NCI-H526 (cell line): ENCODE measurements around the gene KATNAL1.

ENCODE experiments used
- DNase-seq, 2 experiments: peaks; one replicate each; lab custom pipeline; 2025; lab: John Stamatoyannopoulos, UW

Gene KATNAL1

GRCh38 chr13:30332456-30333143 lies 25.2 kb upstream of the KATNAL1 start:
- DNase-seq, result peak; percentile 81 to 82

GRCh38 chr13:30331331-30331771 lies 24.0 kb upstream of the KATNAL1 start:
- DNase-seq, result no peak

- no peak for DNase-seq
Observed at GRCh38 chr13:30329009-30329585, 21.7 kb upstream of the KATNAL1 start.

- DNase-seq, result no peak
Observed at GRCh38 chr13:30325668-30326067, 18.3 kb upstream of the KATNAL1 start.

GRCh38 chr13:30323524-30323923 lies 16.2 kb upstream of the KATNAL1 start:
- DNase-seq, result no peak

- no peak for DNase-seq
Observed at GRCh38 chr13:30322428-30322827, 15.1 kb upstream of the KATNAL1 start.

- no peak for DNase-seq
Observed at GRCh38 chr13:30321256-30321655, 13.9 kb upstream of the KATNAL1 start.

- no peak for DNase-seq
Observed at GRCh38 chr13:30319655-30320054, 12.3 kb upstream of the KATNAL1 start.

GRCh38 chr13:30319130-30319529 lies 11.8 kb upstream of the KATNAL1 start:
- DNase-seq, result peak in 1 of 2 experiments; percentile 6

GRCh38 chr13:30318026-30318425 lies 10.7 kb upstream of the KATNAL1 start:
- no peak for DNase-seq

- no peak for DNase-seq
Observed at GRCh38 chr13:30314562-30314961, 7.2 kb upstream of the KATNAL1 start.

GRCh38 chr13:30314069-30314468 lies 6.7 kb upstream of the KATNAL1 start:
- no peak for DNase-seq

- no peak for DNase-seq
Observed at GRCh38 chr13:30313311-30313710, 6.0 kb upstream of the KATNAL1 start.

- DNase-seq, result no peak
Observed at GRCh38 chr13:30312904-30313303, 5.6 kb upstream of the KATNAL1 start.

GRCh38 chr13:30308548-30308947 lies 1.2 kb upstream of the KATNAL1 start:
- DNase-seq, result no peak

GRCh38 chr13:30307971-30308290 lies 580 bp upstream of the KATNAL1 start:
- DNase-seq, result no peak

GRCh38 chr13:30306762-30307193 lies 573 bp downstream of the KATNAL1 start:
- DNase-seq, result peak; percentile 94 to 99

GRCh38 chr13:30305456-30305970 lies 1.8 kb downstream of the KATNAL1 start:
- no peak for DNase-seq

GRCh38 chr13:30303269-30303668 lies 4.1 kb downstream of the KATNAL1 start:
- DNase-seq, result no peak

GRCh38 chr13:30301827-30302226 lies 5.5 kb downstream of the KATNAL1 start:
- no peak for DNase-seq

GRCh38 chr13:30300596-30300995 lies 6.8 kb downstream of the KATNAL1 start:
- no peak for DNase-seq

- no peak for DNase-seq
Observed at GRCh38 chr13:30299786-30300185, 7.6 kb downstream of the KATNAL1 start.

- DNase-seq, result no peak
Observed at GRCh38 chr13:30295116-30295515, 12.2 kb downstream of the KATNAL1 start.

- DNase-seq, result no peak
Observed at GRCh38 chr13:30294004-30294403, 13.3 kb downstream of the KATNAL1 start.
